Breast epithelium (tissue), 4 donors: ENCODE measurements around the gene PXDN. TPM values are rescaled to one million over a fixed set of nuclear protein-coding genes. Genes with fewer than 3 reads are reported as not detected.

ENCODE experiments used
- DNase-seq, 2 donors: peaks; one replicate each; pipeline ENCODE4 v3.0.0-alpha.2; 2019; ENCODE audit warnings: low spot score in 2 of 2
- H3K27ac ChIP-seq, 2 donors: fragments of 200-600 bp; sonication (generic) in 1 of 2; one replicate each; pipeline ENCODE4 v1.5.1; 2016 to 2019; ENCODE audit warnings: mild to moderate bottlenecking in 1 of 2
- H3K27me3 ChIP-seq, 2 donors: fragments of 200-600 bp; sonication (generic) in 1 of 2; one replicate each; pipeline versions ENCODE4 v1.5.1 to v1.6.0; 2017 to 2019; ENCODE audit warnings: control low read depth in 1 of 2, mild to moderate bottlenecking in 1 of 2
- H3K36me3 ChIP-seq: fragments of 200-600 bp; one replicate; pipeline ENCODE4 v1.5.1; 2019
- H3K4me1 ChIP-seq, 2 donors: fragments of 200-600 bp; sonication (generic); one replicate each; pipeline ENCODE4 v1.5.1; 2016 to 2019; ENCODE audit warnings: control low read depth in 1 of 2
- H3K4me3 ChIP-seq, 3 donors: fragments of 200-600 bp; sonication (generic); 1 replicate in 2 of 3; 2 replicates in 1 of 3; pipeline ENCODE4 v1.5.1; 2016 to 2019; ENCODE audit warnings: mild to moderate bottlenecking in 3 of 3, moderate library complexity in 2 of 3
- H3K9me3 ChIP-seq, 2 donors: fragments of 200-600 bp; sonication (generic) in 1 of 2; one replicate each; pipeline ENCODE4 v1.5.1; 2016 to 2019; ENCODE audit warnings: control low read depth in 1 of 2
- POLR2A ChIP-seq: fragments of 450-650 bp; IDR thresholded peaks from one replicate; pipeline ENCODE4 v1.6.1; 2016; ENCODE audit warnings: antibody characterized with exemption, mild to moderate bottlenecking, moderate library complexity
- POLR2AphosphoS5 ChIP-seq, 3 donors: sonication (generic); formaldehyde crosslinking; IDR thresholded peaks; one replicate each; pipeline ENCODE4 v1.6.1; 2017; ENCODE audit warnings: antibody characterized with exemption in 3 of 3
- intact Hi-C: fragments of 100-400 bp; cut with DNase I; formaldehyde crosslinking; loops from one replicate; pipeline ENCODE4 v1.15.1; 2023; ENCODE audit warnings: low total_unique reads
- total RNA-seq, 3 donors: library from RNA; depleted of rRNA; stranded (reverse); fragments of >200 nt; gene quantifications; one replicate each; pipeline ENCODE4 v1.1.0, GENCODE V29; 2016
- TF ChIP-seq, protein P1 (sequence below), 3 donors: fragments of 450-650 bp; IDR thresholded peaks; one replicate each; pipeline ENCODE4 v1.5.1; 2016 to 2017; ENCODE audit warnings: antibody characterized with exemption in 3 of 3, mild to moderate bottlenecking in 3 of 3, moderate library complexity in 3 of 3

PXDN gene
- total RNA-seq, 3 donors from 2014 or later = 42.4 to 108 (median 64.2) TPM

DNA sequence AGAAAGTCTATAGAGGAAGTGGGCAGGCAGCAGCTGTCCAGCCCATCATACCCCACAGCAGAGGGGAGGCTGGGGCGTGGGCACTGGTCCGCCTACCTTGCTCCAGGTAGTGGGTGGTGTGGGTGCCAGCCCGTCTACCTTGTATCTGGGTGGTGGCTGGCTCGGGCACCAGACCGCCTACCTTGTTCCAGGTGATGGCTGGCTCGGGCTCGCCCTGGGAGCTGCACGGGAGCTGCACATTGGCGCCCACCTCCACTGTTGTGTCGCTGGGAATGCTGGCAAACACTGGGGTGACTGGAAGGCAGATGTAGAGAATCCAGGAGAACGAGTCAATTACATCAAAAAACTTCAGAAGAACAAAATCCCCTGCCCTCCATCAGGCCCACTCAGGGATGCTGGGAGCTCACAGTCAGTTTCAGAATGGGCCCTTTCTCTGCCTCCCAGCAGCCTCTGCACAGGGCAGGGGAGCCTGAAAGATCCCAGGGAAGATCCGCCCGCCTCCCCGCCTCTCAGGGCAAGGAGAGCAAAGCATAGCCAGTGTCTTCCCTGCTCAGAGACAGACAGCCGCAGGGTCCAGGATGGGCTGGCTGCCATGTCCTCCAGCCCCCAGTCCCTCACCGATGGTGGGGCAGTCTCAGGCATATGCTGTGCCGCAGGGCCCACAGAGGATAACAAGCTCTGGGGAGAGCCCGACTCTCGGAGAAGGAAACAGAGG, 82.3 kb downstream of the PXDN start:
- intact Hi-C loops = no loop called here
- no peaks in the 10 kb centered on the region for H3K27me3 ChIP-seq
- H3K4me1 ChIP-seq = no peaks in the 10 kb centered on the region
- TF ChIP-seq POLR2A (no peak), POLR2AphosphoS5 (IDR thresholded peaks at IDR 0.05) (no peak)
- TF ChIP-seq, protein P1, sequence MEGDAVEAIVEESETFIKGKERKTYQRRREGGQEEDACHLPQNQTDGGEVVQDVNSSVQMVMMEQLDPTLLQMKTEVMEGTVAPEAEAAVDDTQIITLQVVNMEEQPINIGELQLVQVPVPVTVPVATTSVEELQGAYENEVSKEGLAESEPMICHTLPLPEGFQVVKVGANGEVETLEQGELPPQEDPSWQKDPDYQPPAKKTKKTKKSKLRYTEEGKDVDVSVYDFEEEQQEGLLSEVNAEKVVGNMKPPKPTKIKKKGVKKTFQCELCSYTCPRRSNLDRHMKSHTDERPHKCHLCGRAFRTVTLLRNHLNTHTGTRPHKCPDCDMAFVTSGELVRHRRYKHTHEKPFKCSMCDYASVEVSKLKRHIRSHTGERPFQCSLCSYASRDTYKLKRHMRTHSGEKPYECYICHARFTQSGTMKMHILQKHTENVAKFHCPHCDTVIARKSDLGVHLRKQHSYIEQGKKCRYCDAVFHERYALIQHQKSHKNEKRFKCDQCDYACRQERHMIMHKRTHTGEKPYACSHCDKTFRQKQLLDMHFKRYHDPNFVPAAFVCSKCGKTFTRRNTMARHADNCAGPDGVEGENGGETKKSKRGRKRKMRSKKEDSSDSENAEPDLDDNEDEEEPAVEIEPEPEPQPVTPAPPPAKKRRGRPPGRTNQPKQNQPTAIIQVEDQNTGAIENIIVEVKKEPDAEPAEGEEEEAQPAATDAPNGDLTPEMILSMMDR (IDR thresholded peaks at IDR 0.05) = no peak
- no peak for DNase-seq
- no peaks in the 10 kb centered on the region for H3K36me3 ChIP-seq
- H3K4me3 ChIP-seq = no peak overlapping the region
- H3K9me3 ChIP-seq = no peaks in the 10 kb centered on the region
- H3K27ac ChIP-seq = no peak overlapping the region

DNA sequence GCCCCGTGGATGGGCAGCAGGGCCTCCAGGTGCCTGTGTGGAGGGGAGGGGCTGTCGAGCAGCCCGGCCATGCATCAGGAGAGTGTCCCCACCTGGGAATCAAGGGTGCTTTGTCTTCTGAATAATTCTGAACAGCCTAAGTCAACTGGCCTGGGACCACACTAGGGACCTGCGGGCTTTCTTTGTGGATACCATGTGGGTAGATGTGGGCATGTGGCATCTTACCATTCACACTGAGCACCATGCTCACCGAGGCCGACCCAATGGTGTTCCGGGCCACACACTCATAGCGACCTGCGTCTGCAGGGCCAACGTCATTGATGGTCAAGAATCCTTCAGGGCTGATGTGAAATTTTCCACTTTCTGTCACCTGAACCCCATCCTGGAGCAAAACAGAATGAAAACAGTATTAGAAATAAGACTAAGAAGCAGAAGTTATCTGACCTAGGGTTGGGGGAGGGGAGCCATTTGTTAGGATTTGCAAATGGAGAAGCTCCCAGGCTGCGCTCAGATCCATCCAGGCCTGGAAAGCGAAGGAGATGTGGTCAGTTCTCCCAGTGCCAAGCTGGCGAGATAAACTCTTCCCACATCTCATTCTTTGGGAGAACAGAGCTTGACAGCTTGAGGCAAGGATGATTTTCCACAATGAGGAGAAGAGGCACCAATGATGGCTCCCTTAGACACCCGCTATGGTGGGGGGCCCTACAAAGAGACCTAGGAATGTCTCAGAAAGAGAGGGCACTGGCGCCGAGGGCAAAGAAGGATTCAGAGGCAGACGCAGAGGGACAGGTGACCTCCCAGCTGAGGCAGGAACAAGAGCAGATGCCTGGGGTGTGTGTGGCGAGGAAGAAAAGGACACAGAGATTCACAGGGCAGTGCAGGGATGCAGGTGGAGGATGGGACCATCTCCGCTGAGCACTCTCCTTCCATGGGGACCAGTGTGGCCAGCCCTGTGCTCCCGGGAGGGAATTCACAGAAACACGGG, 83.4 kb downstream of the PXDN start:
- intact Hi-C loops = no loop called here
- no peak for DNase-seq
- no peaks in the 10 kb centered on the region for H3K27me3 ChIP-seq
- no peaks in the 10 kb centered on the region for H3K36me3 ChIP-seq
- no peak overlapping the region for H3K27ac ChIP-seq
- H3K4me3 ChIP-seq = no peak overlapping the region
- no peaks in the 10 kb centered on the region for H3K9me3 ChIP-seq
- TF ChIP-seq, protein P1 (IDR thresholded peaks at IDR 0.05) = no peak
- no peak for TF ChIP-seq POLR2A
- TF ChIP-seq POLR2AphosphoS5 (IDR thresholded peaks at IDR 0.05) = no peak
- no peaks in the 10 kb centered on the region for H3K4me1 ChIP-seq

DNA sequence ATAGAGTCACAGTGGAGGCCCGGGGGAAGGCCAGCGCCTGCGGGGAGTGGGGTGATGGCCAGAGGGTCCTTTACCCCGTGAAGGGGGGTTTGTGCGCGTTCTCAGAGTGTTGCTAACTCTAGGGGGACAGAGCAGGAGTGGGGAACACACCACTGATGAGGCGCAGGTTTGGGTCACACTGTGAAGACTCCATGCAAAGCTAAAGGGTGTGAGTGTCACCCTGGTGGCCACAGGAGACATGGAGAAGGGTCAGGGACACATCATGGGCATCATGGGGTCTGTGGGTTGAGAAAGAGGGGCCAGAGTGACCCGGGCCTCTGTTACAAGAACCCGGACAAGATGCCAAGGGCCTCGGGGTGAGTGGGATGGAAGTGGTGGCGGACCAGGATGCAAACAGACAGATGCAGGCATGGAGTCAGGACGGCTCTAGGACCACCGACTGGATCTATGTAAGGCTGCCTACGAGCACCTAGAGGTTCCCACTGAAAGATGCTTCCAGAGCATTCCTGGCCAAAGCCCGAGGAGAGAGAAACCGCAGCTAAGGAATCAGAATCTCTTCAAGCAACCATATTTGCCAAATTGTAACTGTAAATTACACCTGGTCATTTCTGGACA, 84.3 kb downstream of the PXDN start:
- H3K4me3 ChIP-seq = no peak overlapping the region
- H3K9me3 ChIP-seq = no peaks in the 10 kb centered on the region
- no peaks in the 10 kb centered on the region for H3K36me3 ChIP-seq
- DNase-seq = no peak
- H3K27ac ChIP-seq = no peak overlapping the region
- no peak for TF ChIP-seq POLR2A
- TF ChIP-seq, protein P1 (IDR thresholded peaks at IDR 0.05) = no peak
- H3K4me1 ChIP-seq = no peaks in the 10 kb centered on the region
- no peaks in the 10 kb centered on the region for H3K27me3 ChIP-seq
- intact Hi-C loops = no loop called here

DNA sequence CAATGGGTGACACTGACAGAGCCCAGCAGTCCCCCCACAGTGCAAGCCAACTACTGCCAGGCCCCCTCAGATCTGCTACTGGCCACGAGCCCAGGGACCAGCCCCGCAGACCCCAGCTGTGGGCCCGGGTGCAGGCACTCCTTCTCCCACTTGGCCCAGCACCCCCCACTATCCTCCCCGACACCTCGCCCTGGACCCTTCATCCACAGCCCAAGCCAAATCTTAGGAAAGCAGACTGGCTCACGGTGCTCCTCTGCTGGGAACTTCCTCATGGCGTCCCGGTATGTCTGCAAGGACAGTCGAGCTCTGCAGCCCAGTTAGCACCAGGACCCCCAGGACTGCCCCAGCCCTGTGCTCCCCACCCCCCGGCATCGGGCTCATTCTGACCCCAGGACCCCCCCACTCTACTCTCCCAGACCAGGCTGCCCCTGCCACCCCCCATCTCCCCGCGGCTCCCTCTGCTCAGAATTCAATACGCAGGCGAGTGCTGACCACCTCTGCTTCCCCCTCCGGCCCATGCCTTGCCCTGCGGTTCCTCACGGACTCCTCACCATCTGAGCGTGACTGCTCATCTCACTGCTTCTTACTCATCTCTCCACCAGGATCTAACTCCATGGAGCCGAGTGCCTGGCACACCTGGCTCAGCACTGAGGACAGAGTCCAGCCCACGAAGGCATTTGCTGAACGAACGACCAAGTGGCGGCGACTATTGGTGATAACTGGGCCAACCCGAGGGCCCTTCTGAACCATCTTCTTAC, 85.7 kb downstream of the PXDN start:
- intact Hi-C loops = no loop called here

More for the DNA sequence above, 85.7 kb downstream of the PXDN start:
- H3K27me3 ChIP-seq = no peaks in the 10 kb centered on the region
- H3K4me1 ChIP-seq = no peaks in the 10 kb centered on the region
- H3K27ac ChIP-seq = no peak overlapping the region
- DNase-seq = no peak
- H3K36me3 ChIP-seq = no peaks in the 10 kb centered on the region
- no peak for TF ChIP-seq POLR2A
- no peak overlapping the region for H3K4me3 ChIP-seq
- no peaks in the 10 kb centered on the region for H3K9me3 ChIP-seq
